B cell (primary cell): ENCODE data around the gene TLR9. TPM values are rescaled to one million over a fixed set of nuclear protein-coding genes. Genes with fewer than 3 reads are reported as not detected.

Experiments
- ATAC-seq: fragments of 200-7000 bp; cut with Tn5 transposase; one replicate; pipeline ENCODE4 v1.10.0; 2021; ENCODE audit warnings: low read depth, mild to moderate bottlenecking, moderate number of reproducible peaks, moderate library complexity
- CTCF ChIA-PET: fragments of 350-600 bp; sonication (Branson Sonifier 250); formaldehyde crosslinking; loops from one replicate; lab custom pipeline; 2021; ENCODE audit warnings: antibody characterized with exemption, inconsistent platforms; lab: Charles Lee
- POLR2A ChIA-PET: fragments of 350-600 bp; sonication (Branson Sonifier 250); formaldehyde crosslinking; loops from one replicate; lab custom pipeline; 2021; ENCODE audit warnings: antibody characterized with exemption; lab: Charles Lee
- DNase-seq: peaks from one replicate; pipeline ENCODE4 v3.0.0; 2013
- H2AFZ ChIP-seq: 2 replicates; pipeline ENCODE4 v1.6.1; 2012; ENCODE audit warnings: mild to moderate bottlenecking, low read depth, low read length; ENCODE audit not compliant: insufficient read depth, poor library complexity, severe bottlenecking
- H3K27ac ChIP-seq, 2 donors: 1 replicate in 1 of 2; 2 replicates in 1 of 2; pipeline ENCODE4 v1.5.1; 2012 to 2013; ENCODE audit warnings: low read length in 2 of 2, mild to moderate bottlenecking in 2 of 2, moderate library complexity in 1 of 2
- H3K27me3 ChIP-seq, 4 experiments: fragments of 200-600 bp in 1 of 4; sonication (generic) in 1 of 4; replicated peaks in 1 of 4; 1 replicate in 2 of 4; 2 replicates in 2 of 4; pipeline versions ENCODE4 v1.6.1 to v1.7.0; 2013 to 2016; ENCODE audit warnings: low read length in 3 of 4, mild to moderate bottlenecking in 2 of 4, mixed read lengths in 1 of 4, moderate library complexity in 1 of 4; ENCODE audit not compliant: insufficient read depth in 4 of 4, control insufficient read depth in 3 of 4; ENCODE audit errors: control extremely low read depth in 1 of 4
- H3K36me3 ChIP-seq, 2 experiments: replicated peaks in 1 of 2; 1 replicate in 1 of 2; 2 replicates in 1 of 2; pipeline versions ENCODE4 v1.6.1 to v1.7.1; 2013; ENCODE audit warnings: low read length in 1 of 2; ENCODE audit not compliant: insufficient read depth in 2 of 2, control insufficient read depth in 1 of 2; ENCODE audit errors: control extremely low read depth in 1 of 2, extremely low read depth in 1 of 2
- H3K4me1 ChIP-seq, 2 donors: fragments of 200-600 bp in 1 of 2; sonication (generic) in 1 of 2; 1 replicate in 1 of 2; 2 replicates in 1 of 2; pipeline versions ENCODE4 v1.5.1 to v1.6.1; 2013 to 2017; ENCODE audit warnings: low read length in 2 of 2; ENCODE audit not compliant: control insufficient read depth in 2 of 2, insufficient read depth in 2 of 2
- H3K4me2 ChIP-seq: replicated peaks from 2 replicates; pipeline ENCODE3; 2012; ENCODE audit warnings: mild to moderate bottlenecking, low read depth, low read length; ENCODE audit not compliant: poor library complexity, severe bottlenecking
- H3K4me3 ChIP-seq, 5 experiments: fragments of 200-600 bp in 1 of 5; sonication (generic) in 1 of 5; 1 replicate in 3 of 5; 2 replicates in 2 of 5; pipeline versions ENCODE4 v1.5.1 to v1.7.0; 2011 to 2016; ENCODE audit warnings: low read length in 4 of 5, mild to moderate bottlenecking in 4 of 5, low read depth in 2 of 5, control low read depth in 1 of 5, moderate library complexity in 1 of 5; ENCODE audit not compliant: insufficient read depth in 1 of 5; ENCODE audit errors: control extremely low read depth in 1 of 5, extremely low read depth in 1 of 5
- H3K79me2 ChIP-seq: fragments of 200-600 bp; sonication (generic); one replicate; pipeline ENCODE4 v1.6.0; 2016; ENCODE audit warnings: low read length; ENCODE audit not compliant: control insufficient read depth, insufficient read depth
- H3K9ac ChIP-seq: fragments of 200-600 bp; sonication (generic); 2 replicates; pipeline ENCODE4 v1.6.1; 2017; ENCODE audit warnings: mild to moderate bottlenecking, low read length, moderate library complexity
- H3K9me3 ChIP-seq, 3 donors: one replicate each; pipeline versions ENCODE4 v1.6.1 to v1.7.1; 2013; ENCODE audit warnings: low read length in 2 of 3; ENCODE audit not compliant: control insufficient read depth in 2 of 3, insufficient read depth in 1 of 3; ENCODE audit errors: control extremely low read depth in 1 of 3
- H4K20me1 ChIP-seq: 2 replicates; pipeline ENCODE4 v1.6.0; 2012; ENCODE audit warnings: mild to moderate bottlenecking, low read length; ENCODE audit not compliant: insufficient read depth, control insufficient read depth, poor library complexity, severe bottlenecking
- H3K27ac Mint-ChIP-seq: one replicate; pipeline ENCODE4 v1.8.0; 2021; ENCODE audit warnings: mixed read lengths
- H3K27me3 Mint-ChIP-seq: one replicate; pipeline ENCODE4 v1.8.0; 2021; ENCODE audit warnings: mixed read lengths
- H3K4me1 Mint-ChIP-seq: one replicate; pipeline ENCODE4 v1.8.0; 2021; ENCODE audit warnings: mixed read lengths
- H3K4me3 Mint-ChIP-seq: one replicate; pipeline ENCODE4 v1.8.0; 2021; ENCODE audit warnings: mixed read lengths
- H3K9me3 Mint-ChIP-seq: one replicate; pipeline ENCODE4 v1.8.0; 2022; ENCODE audit warnings: mixed read lengths; ENCODE audit not compliant: insufficient read depth
- EZH2 ChIP-seq: IDR thresholded peaks from 2 replicates; pipeline ENCODE4 v1.6.1; 2012; ENCODE audit warnings: borderline replicate concordance, low read depth, mild to moderate bottlenecking, moderate library complexity, low read length; ENCODE audit not compliant: insufficient read depth, poor library complexity, severe bottlenecking
- WGBS: methylation state at CpG from one replicate; pipeline ENCODE4 v1.1.5; 2013; ENCODE audit warnings: missing lambda C conversion rate; ENCODE audit not compliant: insufficient coverage; 5-methylcytosine and 5-hydroxymethylcytosine counted together
- intact Hi-C: fragments of 100-400 bp; cut with micrococcal nuclease; formaldehyde crosslinking; loops from one replicate; pipeline ENCODE4 v1.10.0; 2022
- polyA plus RNA-seq: library from polyadenylated mRNA; depleted of rRNA; stranded (reverse); fragments of >200 nt; gene quantifications from 2 replicates; pipeline ENCODE4 v1.2.3, GENCODE V29; 2012
- total RNA-seq, 2 donors: library from RNA; stranded (reverse); fragments of 120-200 nt in 1 of 2; gene quantifications; 1 replicate in 1 of 2; 2 replicates in 1 of 2; pipeline versions ENCODE4 v1.2.3 to v1.2.4, GENCODE V29; 2013 to 2022
- TF ChIP-seq, protein P1 (sequence below): fragments of 200-600 bp; IDR thresholded peaks from one replicate; pipeline ENCODE4 v1.8.0; 2022; ENCODE audit warnings: antibody characterized with exemption, mild to moderate bottlenecking

The TLR9 gene
- total and polyA plus RNA-seq, 2 donors (not counting 1 experiment from before 2014, with no cell fraction given): 3.7 to 21.0 TPM

DNA sequence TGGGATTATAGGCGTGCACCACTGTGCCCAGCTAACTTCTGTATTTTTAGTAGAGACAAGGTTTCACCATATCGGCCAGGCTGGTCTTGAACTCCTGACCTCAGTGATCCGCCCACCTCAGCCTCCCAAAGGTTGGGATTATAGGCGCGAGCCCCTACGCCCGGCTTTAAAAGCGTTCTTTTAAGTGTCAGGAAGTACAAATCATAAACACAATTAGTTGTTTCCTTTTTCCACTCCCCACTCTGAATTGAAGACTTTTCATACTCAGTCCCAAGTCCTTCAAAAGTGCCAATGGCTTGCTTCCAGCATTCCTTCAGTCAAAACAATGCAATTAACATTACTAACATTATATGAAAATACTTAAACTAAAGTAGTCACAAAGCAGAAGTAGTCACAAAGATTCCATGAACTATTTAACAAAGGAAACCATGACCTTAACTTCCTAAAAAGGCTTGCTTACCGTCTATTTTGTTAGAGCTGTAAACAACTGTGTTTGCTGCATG is 44.9 kb upstream of the TLR9 start:
- no peak for TF ChIP-seq EZH2
- TF ChIP-seq, protein P1, sequence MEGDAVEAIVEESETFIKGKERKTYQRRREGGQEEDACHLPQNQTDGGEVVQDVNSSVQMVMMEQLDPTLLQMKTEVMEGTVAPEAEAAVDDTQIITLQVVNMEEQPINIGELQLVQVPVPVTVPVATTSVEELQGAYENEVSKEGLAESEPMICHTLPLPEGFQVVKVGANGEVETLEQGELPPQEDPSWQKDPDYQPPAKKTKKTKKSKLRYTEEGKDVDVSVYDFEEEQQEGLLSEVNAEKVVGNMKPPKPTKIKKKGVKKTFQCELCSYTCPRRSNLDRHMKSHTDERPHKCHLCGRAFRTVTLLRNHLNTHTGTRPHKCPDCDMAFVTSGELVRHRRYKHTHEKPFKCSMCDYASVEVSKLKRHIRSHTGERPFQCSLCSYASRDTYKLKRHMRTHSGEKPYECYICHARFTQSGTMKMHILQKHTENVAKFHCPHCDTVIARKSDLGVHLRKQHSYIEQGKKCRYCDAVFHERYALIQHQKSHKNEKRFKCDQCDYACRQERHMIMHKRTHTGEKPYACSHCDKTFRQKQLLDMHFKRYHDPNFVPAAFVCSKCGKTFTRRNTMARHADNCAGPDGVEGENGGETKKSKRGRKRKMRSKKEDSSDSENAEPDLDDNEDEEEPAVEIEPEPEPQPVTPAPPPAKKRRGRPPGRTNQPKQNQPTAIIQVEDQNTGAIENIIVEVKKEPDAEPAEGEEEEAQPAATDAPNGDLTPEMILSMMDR: no peak
- H3K9me3 ChIP-seq: no peaks in the 10 kb centered on the region
- H3K27me3 Mint-ChIP-seq: no peaks in the 10 kb centered on the region
- DNase-seq: no peak
- no peaks in the 10 kb centered on the region for H3K27me3 ChIP-seq
- 52% methylated on average over 4 of the region's 9 CpGs for WGBS
- peak overlapping the region; percentile 41 to 70 for H3K27ac ChIP-seq
- peak overlapping the region in 1 of 5 experiments; percentile 16 for H3K4me3 ChIP-seq
- no peak for ATAC-seq
- H3K4me2 ChIP-seq: peak overlapping the region; percentile 53
- intact Hi-C loops: no loop called here
- peaks cover 99% of the 10 kb centered on the region for H3K79me2 ChIP-seq
- CTCF ChIA-PET: interaction anchor here (0.7 to 1.6 kb wide), 5 partner anchors 10 to 50 kb away, joined by 3 to 7 read pairs (median 3); partner anchors contain the start of gene TLR9
- H3K36me3 ChIP-seq: peaks cover 5 to 66% of the 10 kb centered on the region in 2 experiments
- H2AFZ ChIP-seq: no peak overlapping the region
- peaks cover 37 to 45% of the 10 kb centered on the region in 2 donors for H3K4me1 ChIP-seq
- H3K4me1 Mint-ChIP-seq: peaks cover 66% of the 10 kb centered on the region
- peaks cover 80% of the 10 kb centered on the region for H4K20me1 ChIP-seq
- H3K27ac Mint-ChIP-seq: peak overlapping the region; percentile 86
- H3K4me3 Mint-ChIP-seq: peak overlapping the region; percentile 73
- H3K9ac ChIP-seq: no peak overlapping the region
- no peaks in the 10 kb centered on the region for H3K9me3 Mint-ChIP-seq
- POLR2A ChIA-PET: interaction anchor here (1.6 kb wide), 1 partner anchor 17 kb away, joined by 4 read pairs; no protein-coding TSS in a partner anchor

DNA sequence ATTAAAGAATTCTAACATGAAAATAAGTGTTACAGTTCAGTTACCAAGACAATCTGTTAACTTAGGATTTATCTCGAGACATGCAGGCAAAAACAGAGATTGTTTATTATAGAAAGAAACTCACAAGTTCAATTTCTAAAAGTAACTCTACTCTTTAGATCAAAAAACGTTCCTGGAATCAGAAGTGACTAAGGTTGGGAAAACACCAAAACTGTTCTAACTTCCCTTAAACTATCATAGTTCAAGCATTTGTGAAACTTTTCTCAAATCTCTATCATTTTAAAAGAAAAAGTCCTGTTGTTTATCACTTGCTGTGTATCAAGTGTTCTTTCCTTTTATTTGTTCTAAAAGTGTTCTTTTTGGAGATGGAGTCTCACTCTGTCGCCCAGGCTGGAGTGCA is 44.3 kb upstream of the TLR9 start:
- no peak for DNase-seq
- H3K4me1 ChIP-seq: peaks cover 35 to 43% of the 10 kb centered on the region in 2 donors
- H3K27ac ChIP-seq: peak overlapping the region; percentile 41 to 70
- Mint-ChIP-seq H3K27me3 (no peaks in the 10 kb centered on the region), H3K4me1 (peaks cover 64% of the 10 kb centered on the region), H3K4me3 (no peak overlapping the region), H3K9me3 (no peaks in the 10 kb centered on the region), H3K27ac (peak overlapping the region; percentile 86)
- no peak for ATAC-seq
- POLR2A ChIA-PET: no interaction called here
- H4K20me1 ChIP-seq: peaks cover 75% of the 10 kb centered on the region
- no peak overlapping the region for H2AFZ ChIP-seq
- intact Hi-C loops: no loop called here
- no peaks in the 10 kb centered on the region for H3K9me3 ChIP-seq
- H3K79me2 ChIP-seq: peaks cover 99% of the 10 kb centered on the region
- no peak overlapping the region for H3K4me2 ChIP-seq
- CTCF ChIA-PET: interaction anchor here (1.2 kb wide), 1 partner anchor 43 kb away, joined by 3 read pairs; no protein-coding TSS in a partner anchor
- TF ChIP-seq, protein P1: no peak
- TF ChIP-seq EZH2: no peak
- H3K27me3 ChIP-seq: no peaks in the 10 kb centered on the region
- H3K9ac ChIP-seq: no peak overlapping the region
- H3K36me3 ChIP-seq: peaks cover 5 to 71% of the 10 kb centered on the region in 2 experiments
- no CpG with 5 or more reads among the region's 3 CpGs for WGBS
- no peak overlapping the region for H3K4me3 ChIP-seq
